GM12891 (cell line): ENCODE results near the gene NUDT16L1.

Experiments
- DNase-seq: peaks from one replicate; pipeline ENCODE4 v3.0.0; 2011; ENCODE audit warnings: low spot score; ENCODE audit not compliant: insufficient read length
- FAIRE-seq: peaks from 2 replicates; lab custom pipeline; 2011; peaks lifted over from hg19 to GRCh38; lab: Jason Lieb, UNC
- PAX5 ChIP-seq: IDR thresholded peaks from 2 replicates; pipeline ENCODE4 v1.6.1; 2011; ENCODE audit warnings: low read length, moderate library complexity, mild to moderate bottlenecking; ENCODE audit not compliant: insufficient read depth, severe bottlenecking
- POLR2A ChIP-seq: IDR thresholded peaks from 2 replicates; pipeline ENCODE4 v1.6.1; 2011; ENCODE audit warnings: low read depth, low read length, control low read depth
- POLR2AphosphoS5 ChIP-seq: IDR thresholded peaks from 2 replicates; pipeline ENCODE4 v1.6.1; 2011; ENCODE audit warnings: low read depth, low read length, control low read depth
- POU2F2 ChIP-seq: IDR thresholded peaks from 2 replicates; pipeline ENCODE4 v1.6.1; 2011; ENCODE audit warnings: low read depth, mild to moderate bottlenecking, control low read depth, low read length, moderate library complexity
- SPI1 ChIP-seq: IDR thresholded peaks from 2 replicates; pipeline ENCODE4 v1.6.1; 2011; ENCODE audit warnings: low read depth, low read length, control low read depth
- TAF1 ChIP-seq: IDR thresholded peaks from 2 replicates; pipeline ENCODE4 v1.6.1; 2011; ENCODE audit warnings: low read depth, low read length, control low read depth

The NUDT16L1 gene

DNA sequence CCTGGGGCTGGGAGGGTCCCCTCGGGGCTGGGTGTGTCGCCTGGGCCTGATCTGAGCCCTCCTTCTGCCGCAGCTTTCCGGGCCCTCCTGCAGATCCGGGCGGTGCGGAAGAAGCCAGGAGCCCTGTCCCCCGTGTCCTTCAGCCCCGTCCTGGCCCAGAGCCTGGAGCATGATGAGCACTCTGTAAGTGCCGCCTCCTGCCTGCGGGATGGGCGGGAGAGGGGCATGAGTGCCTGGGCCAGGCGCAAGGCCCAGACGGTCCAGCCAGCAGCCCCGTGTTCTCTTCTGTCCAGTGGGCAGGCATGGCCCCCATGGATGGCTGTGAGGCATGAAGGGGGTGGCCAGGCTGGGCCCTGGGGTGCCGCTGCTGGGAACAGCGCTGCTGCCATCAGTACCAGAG, 16.0 kb upstream of the NUDT16L1 start:
- FAIRE-seq, result no peak
- no peak for DNase-seq
- TF ChIP-seq POU2F2, result no peak
- TF ChIP-seq POLR2AphosphoS5, result no peak
- no peak for TF ChIP-seq PAX5
- TF ChIP-seq SPI1, result no peak
- no peak for TF ChIP-seq POLR2A
- no peak for TF ChIP-seq TAF1

DNA sequence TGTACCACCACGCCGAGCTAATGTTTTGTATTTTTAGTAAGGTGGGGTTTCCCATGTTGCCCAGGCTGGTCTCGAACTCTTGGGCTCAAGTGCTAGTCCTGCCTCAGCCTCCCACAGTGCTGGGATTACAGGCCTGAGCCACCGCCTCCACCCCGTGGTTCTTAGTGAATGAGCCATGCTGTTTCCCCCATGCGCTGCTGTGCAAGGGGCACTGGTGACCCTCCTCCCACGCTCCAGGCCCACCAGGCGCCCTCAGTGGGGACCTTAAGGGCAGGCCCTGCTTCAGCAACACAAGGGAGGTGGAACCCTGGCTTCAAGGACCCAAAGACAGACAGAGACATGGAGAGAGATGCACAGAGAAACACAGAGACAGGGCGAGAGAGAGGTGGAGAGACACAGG, 15.4 kb upstream of the NUDT16L1 start:
- no peak for DNase-seq
- FAIRE-seq, result no peak
- TF ChIP-seq TAF1, result no peak
- no peak for TF ChIP-seq POLR2AphosphoS5
- no peak for TF ChIP-seq POU2F2
- TF ChIP-seq POLR2A, result no peak
- no peak for TF ChIP-seq PAX5
- TF ChIP-seq SPI1, result no peak

DNA sequence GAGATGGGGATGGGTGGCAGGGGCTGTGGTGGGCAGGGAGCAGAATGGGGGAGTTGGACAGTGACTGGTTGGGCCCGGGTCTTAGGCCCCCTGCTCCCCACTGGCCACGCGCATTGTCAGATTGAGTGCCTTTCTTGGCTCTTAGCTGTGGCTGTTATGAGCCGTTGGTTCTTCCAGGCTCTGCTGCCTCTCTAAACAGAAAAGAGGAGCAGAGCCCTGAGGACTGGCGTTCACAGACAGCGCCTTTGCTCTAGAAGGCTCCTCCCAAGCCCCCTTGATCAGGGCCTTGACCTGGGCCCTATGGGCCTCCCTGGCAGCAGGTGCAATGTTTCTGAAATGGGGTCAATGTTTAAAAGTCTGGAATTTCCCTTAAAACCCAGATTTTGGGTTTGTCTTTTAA, 14.8 kb upstream of the NUDT16L1 start:
- TF ChIP-seq TAF1 (no peak), POLR2A (no peak), PAX5 (no peak), POU2F2 (no peak), POLR2AphosphoS5 (no peak), SPI1 (no peak)
- FAIRE-seq (no peak), DNase-seq (no peak)

- TF ChIP-seq POU2F2 (no peak), PAX5 (no peak), POLR2A (no peak), SPI1 (no peak), TAF1 (no peak), POLR2AphosphoS5 (no peak)
- no peak for DNase-seq
- no peak for FAIRE-seq
Observed at GRCh38 chr16:4679156-4679849, 14.1 kb upstream of the NUDT16L1 start.

DNA sequence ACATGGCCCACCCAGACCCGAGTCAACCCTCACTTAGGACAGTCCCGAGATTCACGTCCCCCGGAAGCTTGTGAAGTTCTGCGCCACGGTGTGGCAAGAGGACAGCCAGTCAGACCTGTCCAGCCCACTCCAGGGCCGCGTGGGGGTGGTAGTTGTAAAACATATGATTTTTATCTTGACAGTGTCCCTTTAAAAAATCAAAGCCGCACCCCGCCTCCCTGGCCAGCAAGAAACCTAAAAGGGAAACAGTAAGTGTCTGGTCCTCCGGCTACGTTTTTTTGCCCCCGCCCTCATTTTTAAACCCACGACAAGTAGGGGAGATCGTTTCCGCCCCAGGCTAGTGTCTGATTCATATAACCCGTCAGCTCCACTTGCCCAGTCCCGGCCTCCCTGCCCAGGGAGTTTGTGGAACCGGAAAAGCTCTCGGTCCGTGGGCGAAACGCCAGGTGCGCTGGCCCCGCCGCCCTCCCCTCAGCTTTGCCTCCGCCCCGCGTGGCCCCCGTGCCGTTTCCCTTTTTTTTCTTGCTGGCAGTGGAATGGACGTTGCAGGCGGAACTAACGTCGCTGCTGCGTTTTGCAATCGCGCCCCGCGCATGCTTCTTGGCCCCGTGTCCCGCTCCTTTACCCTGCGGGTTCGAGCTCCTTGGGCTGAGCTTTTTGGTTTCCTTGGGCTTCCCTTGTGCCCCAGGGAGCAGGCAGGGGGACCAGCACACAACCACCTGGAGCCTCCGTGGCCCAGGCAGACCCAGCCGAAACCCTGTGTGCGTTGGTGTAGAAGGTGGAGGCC, 13.3 kb upstream of the NUDT16L1 start:
- FAIRE-seq, result no peak
- no peak for DNase-seq
- no peak for TF ChIP-seq POLR2A
- no peak for TF ChIP-seq SPI1
- no peak for TF ChIP-seq TAF1

- no peak for DNase-seq
- TF ChIP-seq POLR2A (no peak), PAX5 (no peak), SPI1 (no peak), POLR2AphosphoS5 (no peak), POU2F2 (no peak), TAF1 (no peak)
- no peak for FAIRE-seq
Observed at GRCh38 chr16:4680673-4681470, 12.5 kb upstream of the NUDT16L1 start.

GRCh38 chr16:4681471-4682083, 11.8 kb upstream of the NUDT16L1 start:
- TF ChIP-seq PAX5, result no peak
- no peak for TF ChIP-seq POLR2AphosphoS5
- no peak for TF ChIP-seq POLR2A
- TF ChIP-seq SPI1, result no peak
- TF ChIP-seq POU2F2, result no peak
- TF ChIP-seq TAF1, result no peak
- FAIRE-seq (no peak), DNase-seq (no peak)

- no peak for TF ChIP-seq PAX5
- TF ChIP-seq SPI1, result no peak
- TF ChIP-seq POU2F2, result no peak
- TF ChIP-seq POLR2AphosphoS5, result no peak
- no peak for TF ChIP-seq TAF1
- TF ChIP-seq POLR2A, result no peak
Observed at GRCh38 chr16:4682084-4682591, 11.2 kb upstream of the NUDT16L1 start.

More at GRCh38 chr16:4682084-4682591, 11.2 kb upstream of the NUDT16L1 start:
- DNase-seq, result no peak
- FAIRE-seq, result no peak
